Activated naive CD8-positive, alpha-beta T cell (primary cell): ENCODE data around the gene CCNB3.

Experiments
- H3K27ac Mint-ChIP-seq: one replicate; pipeline ENCODE4 v1.8.0; 2021; ENCODE audit warnings: mixed read lengths
- H3K27me3 Mint-ChIP-seq: one replicate; pipeline ENCODE4 v1.8.0; 2021; ENCODE audit warnings: mixed read lengths
- H3K36me3 Mint-ChIP-seq: one replicate; pipeline ENCODE4 v1.8.0; 2021; ENCODE audit warnings: mixed read lengths
- H3K4me1 Mint-ChIP-seq: one replicate; pipeline ENCODE4 v1.8.0; 2021; ENCODE audit warnings: low read depth, mixed read lengths
- H3K4me3 Mint-ChIP-seq: one replicate; pipeline ENCODE4 v1.8.0; 2021; ENCODE audit warnings: mild to moderate bottlenecking, mixed read lengths
- H3K9me3 Mint-ChIP-seq: one replicate; pipeline ENCODE4 v1.8.0; 2021; ENCODE audit warnings: low read depth, mixed read lengths

The CCNB3 gene

GRCh38 chrX:50204364-50204899, at the start of gene CCNB3:
Gene CCNB3 (plus strand): TSS chrX:50204765. CDS start chrX:50285164, 80,399 bp downstream.
- peak within 1 kb of the TSS; percentile 99 for H3K27ac Mint-ChIP-seq
- H3K27me3 Mint-ChIP-seq, result no peaks in the 10 kb centered on the region
- no peaks in the 10 kb centered on the region for H3K36me3 Mint-ChIP-seq
- no peaks in the 10 kb centered on the region for H3K9me3 Mint-ChIP-seq
- H3K4me1 Mint-ChIP-seq, result peaks cover 9% of the 10 kb centered on the region
- peak within 1 kb of the TSS; percentile 91 for H3K4me3 Mint-ChIP-seq

DNA sequence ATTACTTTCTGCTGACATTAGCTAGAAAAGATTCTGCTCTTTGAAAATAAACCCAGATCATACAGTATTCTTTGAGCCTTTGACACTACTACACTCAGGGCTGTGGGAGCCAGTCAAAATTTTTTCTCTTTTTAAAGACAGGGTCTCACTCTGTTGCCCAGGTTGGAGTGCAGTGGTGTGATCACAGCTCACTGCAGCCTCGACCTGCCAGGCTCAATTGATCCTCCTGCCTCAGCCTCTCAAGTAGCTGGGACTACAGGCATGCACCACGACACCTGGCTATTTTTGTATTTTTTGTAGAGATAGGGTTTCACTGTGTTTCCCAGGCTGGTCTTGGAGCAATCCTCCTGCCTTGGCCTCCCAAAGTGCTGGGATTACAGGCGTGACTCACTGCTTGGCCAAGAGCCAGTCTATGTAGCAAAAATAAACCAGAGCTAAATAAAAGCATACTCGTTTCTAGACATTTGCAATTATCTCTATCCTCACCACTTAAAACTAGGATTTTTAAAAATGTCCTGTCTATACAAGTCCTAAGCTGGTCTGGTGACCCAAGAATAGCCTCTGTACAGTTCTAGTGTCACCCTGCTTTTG, 46.9 kb upstream of the CCNB3 start:
- Mint-ChIP-seq H3K27ac (no peak overlapping the region), H3K4me1 (no peaks in the 10 kb centered on the region), H3K4me3 (no peak overlapping the region), H3K36me3 (no peaks in the 10 kb centered on the region), H3K9me3 (no peaks in the 10 kb centered on the region), H3K27me3 (no peaks in the 10 kb centered on the region)

GRCh38 chrX:50158593-50158992, 46.0 kb upstream of the CCNB3 start:
- no peaks in the 10 kb centered on the region for H3K27me3 Mint-ChIP-seq
- H3K36me3 Mint-ChIP-seq, result no peaks in the 10 kb centered on the region
- no peaks in the 10 kb centered on the region for H3K4me1 Mint-ChIP-seq
- H3K4me3 Mint-ChIP-seq, result no peak overlapping the region
- H3K9me3 Mint-ChIP-seq, result no peaks in the 10 kb centered on the region
- no peak overlapping the region for H3K27ac Mint-ChIP-seq

DNA sequence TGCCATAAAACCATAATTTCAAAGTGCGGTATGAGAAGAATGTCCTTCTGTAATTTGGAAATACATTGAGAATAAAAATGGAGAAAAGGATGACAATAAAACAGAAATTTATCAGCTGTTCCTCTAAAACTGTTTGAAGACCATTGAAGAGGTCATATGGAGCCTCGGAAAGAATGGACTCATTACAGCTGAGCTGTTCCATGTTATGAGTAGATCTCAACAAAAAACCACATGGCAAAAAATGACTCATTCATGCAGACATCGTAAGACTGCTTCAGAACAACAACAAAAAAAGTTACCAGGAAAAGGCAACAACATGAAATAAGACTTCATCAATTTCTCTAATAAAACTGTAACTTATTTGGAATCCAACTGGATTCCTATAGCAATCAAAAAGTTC, 43.4 kb upstream of the CCNB3 start:
- Mint-ChIP-seq H3K36me3 (no peaks in the 10 kb centered on the region), H3K4me3 (no peak overlapping the region), H3K4me1 (no peaks in the 10 kb centered on the region), H3K9me3 (no peaks in the 10 kb centered on the region), H3K27me3 (no peaks in the 10 kb centered on the region), H3K27ac (no peak overlapping the region)

DNA sequence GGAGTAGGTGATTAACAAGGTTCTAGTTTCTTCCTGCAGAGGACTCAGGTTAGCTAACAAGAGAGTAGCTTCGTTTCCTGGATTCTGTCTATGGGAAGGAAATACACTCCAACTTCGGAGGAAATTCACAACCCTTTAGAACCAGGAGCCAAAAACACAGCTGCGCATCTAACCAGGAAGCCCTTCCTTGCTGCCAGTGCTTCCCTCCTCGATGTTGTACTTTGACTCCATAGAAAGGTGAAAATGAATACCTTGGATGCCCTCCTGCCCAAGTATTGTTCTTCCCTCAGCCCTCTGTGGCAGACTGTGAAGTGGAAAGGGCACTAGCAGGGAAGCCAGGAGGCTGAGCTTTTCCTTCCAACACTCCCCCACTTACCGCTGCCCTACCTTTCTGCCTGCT, 38.8 kb upstream of the CCNB3 start:
- H3K27me3 Mint-ChIP-seq, result no peaks in the 10 kb centered on the region
- no peak overlapping the region for H3K27ac Mint-ChIP-seq
- peaks cover 3% of the 10 kb centered on the region for H3K4me1 Mint-ChIP-seq
- no peak overlapping the region for H3K4me3 Mint-ChIP-seq
- no peaks in the 10 kb centered on the region for H3K9me3 Mint-ChIP-seq
- H3K36me3 Mint-ChIP-seq, result no peaks in the 10 kb centered on the region

DNA sequence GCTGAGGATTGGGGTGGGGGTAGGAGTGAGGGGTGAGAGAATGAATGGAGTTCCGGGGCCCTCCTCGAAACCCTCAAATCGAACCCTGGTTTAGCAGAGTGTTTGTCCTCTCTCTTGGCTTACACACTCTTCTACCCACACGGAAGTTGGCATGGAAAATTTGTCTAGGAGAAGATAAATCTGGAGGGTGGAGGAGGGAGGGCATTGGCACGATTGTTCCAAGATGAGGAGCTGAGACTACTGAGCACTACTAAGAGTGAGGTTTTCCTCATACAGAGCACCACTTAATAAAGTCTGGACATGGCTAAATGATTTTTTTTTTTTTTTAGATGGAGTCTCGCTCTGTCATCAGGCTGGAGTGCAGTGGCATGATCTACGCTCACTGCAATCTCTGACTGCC, 37.2 kb upstream of the CCNB3 start:
- Mint-ChIP-seq H3K4me1 (peaks cover 3% of the 10 kb centered on the region), H3K9me3 (no peaks in the 10 kb centered on the region), H3K4me3 (no peak overlapping the region), H3K27ac (no peak overlapping the region), H3K36me3 (no peaks in the 10 kb centered on the region), H3K27me3 (no peaks in the 10 kb centered on the region)

DNA sequence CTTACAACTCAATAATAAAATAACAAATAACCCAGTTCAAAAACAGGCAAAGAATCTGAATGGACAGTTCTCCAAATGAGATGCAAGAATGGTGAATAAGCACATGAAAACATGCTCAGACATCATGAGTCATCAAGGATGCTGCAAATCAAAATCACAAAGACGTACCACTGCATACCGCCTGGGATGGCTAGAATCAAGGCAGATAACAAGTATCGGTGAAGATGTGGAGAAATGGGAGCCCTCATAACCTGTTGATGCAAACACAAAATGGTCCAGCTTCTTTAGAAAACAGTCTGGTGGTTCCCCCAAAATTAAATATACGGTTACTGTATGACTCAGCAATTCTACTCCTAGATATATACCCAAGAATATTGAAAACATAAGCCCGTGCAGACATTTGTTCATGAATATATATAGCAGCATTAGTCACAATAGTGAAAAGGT, 36.3 kb upstream of the CCNB3 start:
- no peak overlapping the region for H3K4me3 Mint-ChIP-seq
- H3K27me3 Mint-ChIP-seq, result no peaks in the 10 kb centered on the region
- no peak overlapping the region for H3K27ac Mint-ChIP-seq
- H3K36me3 Mint-ChIP-seq, result no peaks in the 10 kb centered on the region
- H3K4me1 Mint-ChIP-seq, result peaks cover 3% of the 10 kb centered on the region
- no peaks in the 10 kb centered on the region for H3K9me3 Mint-ChIP-seq

GRCh38 chrX:50169717-50170116, 34.8 kb upstream of the CCNB3 start:
- Mint-ChIP-seq H3K4me3 (no peak overlapping the region), H3K27ac (no peak overlapping the region), H3K4me1 (peaks cover 3% of the 10 kb centered on the region), H3K9me3 (peaks cover 3% of the 10 kb centered on the region), H3K36me3 (peaks cover 2% of the 10 kb centered on the region), H3K27me3 (no peaks in the 10 kb centered on the region)

- Mint-ChIP-seq H3K36me3 (no peaks in the 10 kb centered on the region), H3K27me3 (no peaks in the 10 kb centered on the region), H3K27ac (no peak overlapping the region), H3K4me3 (no peak overlapping the region), H3K4me1 (no peaks in the 10 kb centered on the region), H3K9me3 (no peaks in the 10 kb centered on the region)
These were observed 24.3 kb upstream of the CCNB3 start for GRCh38 chrX:50180073-50180940.

DNA sequence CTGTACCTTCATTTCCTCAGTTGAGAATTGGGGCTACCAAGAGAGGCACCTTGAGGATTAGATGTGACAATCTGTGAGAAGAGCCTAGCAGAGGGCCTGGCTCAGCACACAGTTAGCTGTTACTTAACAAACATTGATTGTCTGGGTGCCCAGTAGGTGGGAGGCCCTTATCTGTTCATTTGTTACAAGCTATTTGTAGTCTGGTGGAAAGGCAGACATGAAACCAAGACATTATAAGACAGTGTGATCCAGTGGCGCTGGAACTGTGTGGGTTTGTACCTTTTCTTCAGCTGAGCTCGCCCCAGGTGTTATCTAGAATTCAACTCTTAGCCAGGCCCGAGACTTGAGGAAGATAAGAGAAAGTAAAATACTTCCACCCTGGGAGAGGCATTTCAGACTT, 20.7 kb upstream of the CCNB3 start:
- Mint-ChIP-seq H3K4me1 (no peaks in the 10 kb centered on the region), H3K9me3 (no peaks in the 10 kb centered on the region), H3K4me3 (no peak overlapping the region), H3K27me3 (no peaks in the 10 kb centered on the region), H3K36me3 (no peaks in the 10 kb centered on the region), H3K27ac (no peak overlapping the region)

GRCh38 chrX:50188859-50189600, 15.5 kb upstream of the CCNB3 start:
- Mint-ChIP-seq H3K27me3 (no peaks in the 10 kb centered on the region), H3K27ac (no peak overlapping the region), H3K9me3 (no peaks in the 10 kb centered on the region), H3K4me3 (no peak overlapping the region), H3K36me3 (no peaks in the 10 kb centered on the region), H3K4me1 (no peaks in the 10 kb centered on the region)

GRCh38 chrX:50198348-50198747, 6.2 kb upstream of the CCNB3 start:
- Mint-ChIP-seq H3K36me3 (no peaks in the 10 kb centered on the region), H3K27me3 (peaks cover 2% of the 10 kb centered on the region)

GRCh38 chrX:50200907-50201306, 3.7 kb upstream of the CCNB3 start, which contains the start of gene AKAP4:
Gene AKAP4 (minus strand): TSS chrX:50201007. CDS start chrX:50200889, 118 bp downstream.
- peaks cover 9% of the 10 kb centered on the region for H3K4me1 Mint-ChIP-seq
- H3K9me3 Mint-ChIP-seq, result no peaks in the 10 kb centered on the region
- H3K27ac Mint-ChIP-seq, result no peak within 1 kb of the TSS
- no peaks in the 10 kb centered on the region for H3K36me3 Mint-ChIP-seq
- H3K4me3 Mint-ChIP-seq, result no peak within 1 kb of the TSS
- H3K27me3 Mint-ChIP-seq, result peaks cover 2% of the 10 kb centered on the region

More at GRCh38 chrX:50198348-50198747, 6.2 kb upstream of the CCNB3 start:
- Mint-ChIP-seq H3K27ac (no peak overlapping the region), H3K4me3 (no peak overlapping the region), H3K4me1 (peaks cover under 1% of the 10 kb centered on the region), H3K9me3 (no peaks in the 10 kb centered on the region)

- Mint-ChIP-seq H3K4me1 (peaks cover 9% of the 10 kb centered on the region), H3K4me3 (no peak overlapping the region), H3K27me3 (no peaks in the 10 kb centered on the region), H3K36me3 (no peaks in the 10 kb centered on the region), H3K9me3 (no peaks in the 10 kb centered on the region), H3K27ac (no peak overlapping the region)
These were observed 2.0 kb upstream of the CCNB3 start for GRCh38 chrX:50202539-50202938.

DNA sequence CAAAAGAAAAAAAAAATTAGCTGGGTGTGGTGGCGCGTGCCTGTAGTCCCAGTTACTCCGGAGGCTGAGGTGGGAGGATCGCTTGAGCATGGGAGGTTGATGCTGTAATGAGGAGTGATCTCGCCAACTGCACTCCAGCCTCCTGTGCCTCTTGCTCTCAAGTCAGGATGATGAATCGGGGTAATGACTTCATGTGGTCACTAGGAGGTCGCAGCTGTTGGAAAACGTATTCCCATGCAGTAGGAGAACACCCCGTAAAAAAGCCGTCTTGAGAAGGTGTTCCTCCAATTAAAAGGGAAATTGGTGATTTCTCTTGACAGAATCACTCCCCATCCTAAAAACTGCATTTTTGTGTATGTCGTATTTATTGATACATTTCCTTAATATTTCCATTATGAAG, 2.2 kb downstream of the CCNB3 start:
- Mint-ChIP-seq H3K27ac (no peak overlapping the region), H3K4me3 (no peak overlapping the region), H3K4me1 (peaks cover 9% of the 10 kb centered on the region), H3K36me3 (no peaks in the 10 kb centered on the region), H3K27me3 (no peaks in the 10 kb centered on the region), H3K9me3 (no peaks in the 10 kb centered on the region)
